IPS-NIHi7 (cell line): Measurements from ENCODE around the gene LRRC51.

Experiments
- DNase-seq: peaks from one replicate; pipeline ENCODE4 v3.0.0; 2012; ENCODE audit warnings: mixed read lengths; ENCODE audit errors: extremely low spot score

Gene LRRC51

DNA sequence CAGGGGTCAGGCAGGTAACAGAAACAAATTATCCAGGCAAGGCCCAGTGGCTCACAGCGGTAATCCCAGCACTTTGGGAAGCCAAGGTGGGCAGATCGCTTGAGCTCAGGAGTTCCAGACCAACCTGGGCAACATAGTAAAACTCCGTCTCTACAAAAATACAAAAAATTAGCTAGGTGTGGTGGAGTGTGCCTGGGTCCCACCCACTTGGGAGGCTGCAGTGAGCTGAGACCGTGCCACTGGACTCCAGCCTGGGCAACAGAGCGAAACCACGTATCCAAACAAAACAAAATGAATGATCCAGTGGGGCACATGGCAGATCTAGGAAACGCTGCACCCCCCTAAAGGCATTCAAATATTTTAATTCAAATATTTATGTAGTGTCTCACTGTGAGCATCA is 10.2 kb upstream of the LRRC51 start:
- no peak for DNase-seq

DNA sequence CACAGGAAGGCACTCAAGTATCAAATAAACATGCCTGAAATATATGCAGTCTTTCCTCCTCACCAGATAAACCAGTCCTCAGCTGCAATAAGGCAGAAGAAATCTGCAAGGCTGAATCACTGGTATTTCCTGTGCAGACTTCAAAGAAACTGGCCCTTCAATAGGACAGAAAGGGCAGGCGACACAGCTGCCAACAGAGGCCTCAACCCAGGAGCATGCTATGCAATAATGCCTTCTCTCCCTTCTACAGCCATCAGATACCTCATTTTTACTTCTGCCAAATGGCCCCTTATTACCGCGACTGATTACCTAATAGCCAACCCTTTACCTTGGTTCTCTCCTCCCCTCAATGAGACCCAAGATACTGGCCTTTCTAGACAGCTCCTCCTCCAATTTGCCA is 8.3 kb upstream of the LRRC51 start:
- no peak for DNase-seq

DNA sequence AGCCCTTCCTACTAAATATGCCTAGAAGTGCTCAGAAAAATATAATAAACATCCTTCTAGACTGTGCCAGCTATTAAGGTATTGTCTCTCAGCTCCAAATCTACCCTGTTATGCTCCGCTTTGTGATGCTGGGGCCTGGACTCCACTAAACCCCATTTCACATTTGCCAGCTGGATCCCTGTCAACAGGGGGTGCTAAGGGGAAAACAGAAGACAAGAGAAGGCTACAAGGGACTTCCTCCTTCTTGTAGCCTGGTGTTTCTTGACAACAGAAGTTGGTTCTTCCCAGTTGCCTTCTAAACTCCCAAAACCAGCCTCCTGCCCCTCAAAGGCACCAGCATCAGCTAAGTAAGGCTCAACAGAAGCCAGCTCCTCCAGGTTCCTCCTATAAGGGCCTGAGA is 5.5 kb upstream of the LRRC51 start:
- no peak for DNase-seq

DNA sequence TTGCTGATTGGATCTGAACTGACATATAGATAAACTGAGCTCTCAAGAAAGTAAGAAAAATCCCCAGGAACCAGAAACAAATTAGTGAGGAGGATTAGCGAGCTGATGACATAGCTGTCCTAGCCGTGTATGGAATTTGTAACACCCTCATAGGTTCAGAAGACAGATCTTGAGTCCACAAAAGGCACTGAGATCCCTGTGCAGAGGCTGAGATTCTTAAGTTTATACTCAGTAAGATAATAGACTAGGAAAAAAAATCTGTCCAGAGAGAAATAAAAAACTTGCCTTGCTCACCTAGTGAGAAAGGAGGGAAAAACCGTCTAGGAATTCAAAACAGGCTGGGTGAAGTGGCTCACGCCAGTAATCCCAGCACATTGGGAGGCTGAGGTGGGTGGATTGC is 4.9 kb upstream of the LRRC51 start:
- no peak for DNase-seq

DNA sequence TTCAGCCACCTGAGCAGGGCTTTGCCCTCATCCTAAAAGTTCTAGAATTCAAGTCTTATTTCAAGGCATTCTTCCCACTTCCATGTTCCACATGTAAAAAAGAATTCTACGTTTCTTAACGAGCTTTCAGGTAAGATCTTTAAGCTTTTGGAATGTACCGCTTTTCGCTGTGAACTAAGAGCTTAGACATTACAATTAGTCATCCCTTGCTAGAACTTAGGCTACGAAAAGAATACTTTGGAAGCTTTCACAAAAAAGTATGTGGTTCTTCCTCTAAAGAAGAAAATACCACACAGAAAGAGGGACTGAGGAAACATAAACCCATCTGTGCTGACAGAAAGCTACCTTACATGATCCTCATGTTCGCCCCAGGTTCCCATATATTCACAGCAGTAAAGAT is 2.2 kb upstream of the LRRC51 start:
- DNase-seq = no peak

DNA sequence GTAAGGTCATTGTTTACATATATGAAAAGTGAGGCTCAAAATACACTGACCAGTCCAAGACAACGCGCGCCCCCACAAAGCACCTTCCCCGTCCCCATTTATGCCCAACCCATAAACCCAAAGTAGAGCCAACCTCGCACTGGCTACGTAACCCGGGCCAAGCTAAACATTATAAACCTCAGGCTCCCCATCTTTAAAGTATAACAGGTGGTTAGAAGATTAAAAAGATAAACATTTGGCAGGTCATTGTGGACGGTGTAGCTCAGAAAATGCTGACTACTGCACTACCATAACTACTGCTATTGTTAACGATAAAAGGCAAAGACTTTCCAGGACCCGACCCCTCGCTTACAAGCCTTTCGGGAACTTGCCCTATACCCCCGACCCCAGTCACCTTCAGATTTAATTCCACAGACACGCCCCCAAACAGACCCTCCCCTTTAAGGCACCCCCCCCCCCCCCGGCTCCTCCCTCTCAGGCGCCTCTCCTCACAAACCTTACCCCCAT is 778 bp upstream of the LRRC51 start:
- peak; percentile 54 for DNase-seq

DNA sequence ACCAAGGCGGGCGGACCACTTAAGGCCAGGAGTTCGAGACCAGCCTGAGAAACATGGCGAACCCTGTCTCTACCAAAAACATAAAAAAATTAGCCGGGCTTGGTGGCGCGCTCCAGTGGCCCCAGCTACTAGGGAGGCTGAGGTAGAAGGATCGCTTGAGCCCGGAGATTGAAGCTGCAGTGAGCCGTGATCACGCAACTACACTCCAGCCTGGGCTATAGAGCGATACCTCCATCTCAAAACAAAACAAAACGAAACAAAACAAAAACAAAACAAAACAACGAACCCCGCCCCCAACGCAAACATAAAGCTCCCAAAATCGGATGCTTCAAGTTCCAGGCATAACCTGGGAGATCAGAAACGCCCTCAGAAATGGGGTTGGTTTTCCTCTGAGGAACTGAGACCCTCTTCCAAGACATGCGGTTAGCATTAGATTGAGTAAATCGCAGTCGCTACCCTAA is 564 bp downstream of the LRRC51 start:
- DNase-seq = no peak

DNA sequence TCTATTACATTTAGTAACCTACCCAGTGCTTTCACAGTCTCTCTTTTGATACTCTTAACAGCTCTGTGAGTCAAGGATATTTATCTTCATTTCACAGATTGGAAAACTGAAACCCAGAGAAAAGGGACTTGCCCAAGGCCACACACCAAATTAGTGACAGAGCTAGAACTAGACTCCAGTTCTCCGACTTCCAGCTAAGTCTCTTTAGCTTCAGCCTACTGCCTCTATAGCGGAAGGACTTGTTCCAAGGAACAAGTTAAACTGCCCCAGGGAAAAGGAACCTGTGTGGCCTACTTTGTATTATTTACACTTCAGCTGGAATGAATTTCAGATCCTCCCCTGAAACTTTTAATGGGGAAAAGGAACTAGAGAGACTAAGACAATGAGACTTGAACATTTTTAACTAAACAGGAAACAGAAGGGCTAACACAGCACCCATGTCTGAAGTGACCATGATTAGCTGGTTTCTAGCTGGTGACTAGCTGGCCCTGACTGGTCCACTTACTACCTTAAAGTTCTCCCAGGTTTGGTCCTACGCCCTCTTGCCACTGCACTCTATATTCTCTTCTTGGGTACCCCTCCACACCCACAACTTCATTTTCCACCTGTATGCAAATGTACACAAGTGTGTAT is 1.3 kb downstream of the LRRC51 start:
- no peak for DNase-seq

DNA sequence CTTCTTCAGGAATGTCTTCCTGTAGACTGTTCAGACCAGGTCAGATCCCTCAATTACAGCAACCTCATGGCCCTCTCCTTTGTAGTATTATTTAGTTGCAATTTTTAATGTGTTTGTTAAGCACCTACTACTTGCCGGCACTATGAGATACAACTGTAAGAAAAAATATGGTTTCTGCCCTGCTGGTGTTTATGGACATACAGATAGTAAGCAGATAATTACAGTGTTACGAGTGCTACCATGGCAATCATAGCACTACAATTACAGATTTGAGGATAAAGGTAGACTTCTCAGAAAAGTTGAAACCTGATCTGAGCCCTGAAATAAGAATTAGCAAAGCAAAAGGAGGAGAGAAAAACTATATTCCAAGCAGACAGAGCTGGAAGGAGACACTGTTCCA is 2.8 kb downstream of the LRRC51 start:
- DNase-seq = no peak

DNA sequence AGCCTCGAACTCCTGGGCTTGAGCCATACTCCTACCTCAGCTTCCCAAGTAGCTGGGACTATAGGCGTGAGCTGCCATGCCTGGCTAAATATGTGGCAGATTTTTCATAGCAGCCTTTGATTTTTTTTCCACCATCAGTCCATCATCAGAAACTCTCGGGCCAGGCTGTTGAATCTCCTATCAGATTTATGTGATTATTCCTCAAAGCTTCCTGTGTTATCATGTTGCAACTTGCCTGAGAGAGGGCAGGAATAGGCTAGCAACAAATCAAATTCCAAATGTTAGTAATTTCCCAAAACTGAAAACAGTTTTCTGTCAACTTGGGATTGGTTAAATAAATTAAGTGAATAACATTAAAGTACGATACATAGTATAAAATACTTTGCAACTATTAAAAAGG is 3.4 kb downstream of the LRRC51 start:
- DNase-seq = no peak

DNA sequence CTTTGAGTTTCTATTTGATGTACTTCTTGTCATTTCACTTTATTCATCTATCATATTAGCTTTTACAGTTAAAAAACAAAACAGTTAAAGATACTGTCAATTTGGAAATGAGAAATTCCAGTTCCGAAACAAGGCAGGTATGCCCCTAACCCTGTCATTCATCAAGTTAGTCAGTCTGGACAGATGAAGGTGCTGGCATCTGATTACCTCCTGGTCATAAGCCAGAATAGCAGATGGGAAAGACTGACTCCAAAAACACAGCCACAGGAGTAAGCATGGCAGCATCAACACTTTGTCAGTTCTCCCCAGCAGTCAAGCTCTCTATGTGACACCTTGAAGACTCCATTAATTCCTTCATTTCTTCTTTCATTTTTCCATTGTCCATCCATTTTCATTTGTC is 4.3 kb downstream of the LRRC51 start:
- no peak for DNase-seq

DNA sequence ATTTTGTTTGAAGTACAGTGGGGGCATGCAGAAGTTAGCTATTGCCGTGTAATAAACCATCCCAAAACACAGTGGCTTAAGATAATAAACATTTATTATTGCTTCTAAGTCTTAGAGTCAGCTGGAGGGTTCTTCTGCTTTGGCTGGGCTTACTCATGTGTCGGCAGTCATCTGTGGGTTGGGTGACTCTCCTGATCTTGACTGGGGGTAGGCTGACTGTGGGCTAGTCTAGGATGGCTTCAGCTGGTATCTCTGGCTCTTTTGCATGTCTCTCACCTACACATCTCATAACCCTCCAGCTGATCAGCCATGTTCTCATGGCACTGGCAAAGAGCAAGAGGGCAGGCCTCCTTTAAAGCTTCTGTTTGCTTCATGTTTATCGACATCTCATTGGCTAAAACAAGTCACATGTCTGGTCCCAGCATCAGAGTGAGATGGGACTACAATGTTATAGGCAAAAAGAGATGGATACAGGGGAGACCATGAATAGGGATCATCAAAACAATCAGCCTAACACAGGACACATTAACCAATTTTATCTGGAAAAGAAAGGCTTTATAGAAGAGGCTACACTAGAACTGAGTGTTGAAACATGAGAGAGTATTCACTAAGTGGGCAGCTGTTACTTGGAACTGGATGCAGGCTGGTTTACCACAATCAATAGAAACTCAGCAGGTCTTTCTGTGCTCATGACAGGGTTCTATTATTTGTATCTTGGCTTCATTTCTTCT is 5.1 kb downstream of the LRRC51 start:
- DNase-seq = no peak

DNA sequence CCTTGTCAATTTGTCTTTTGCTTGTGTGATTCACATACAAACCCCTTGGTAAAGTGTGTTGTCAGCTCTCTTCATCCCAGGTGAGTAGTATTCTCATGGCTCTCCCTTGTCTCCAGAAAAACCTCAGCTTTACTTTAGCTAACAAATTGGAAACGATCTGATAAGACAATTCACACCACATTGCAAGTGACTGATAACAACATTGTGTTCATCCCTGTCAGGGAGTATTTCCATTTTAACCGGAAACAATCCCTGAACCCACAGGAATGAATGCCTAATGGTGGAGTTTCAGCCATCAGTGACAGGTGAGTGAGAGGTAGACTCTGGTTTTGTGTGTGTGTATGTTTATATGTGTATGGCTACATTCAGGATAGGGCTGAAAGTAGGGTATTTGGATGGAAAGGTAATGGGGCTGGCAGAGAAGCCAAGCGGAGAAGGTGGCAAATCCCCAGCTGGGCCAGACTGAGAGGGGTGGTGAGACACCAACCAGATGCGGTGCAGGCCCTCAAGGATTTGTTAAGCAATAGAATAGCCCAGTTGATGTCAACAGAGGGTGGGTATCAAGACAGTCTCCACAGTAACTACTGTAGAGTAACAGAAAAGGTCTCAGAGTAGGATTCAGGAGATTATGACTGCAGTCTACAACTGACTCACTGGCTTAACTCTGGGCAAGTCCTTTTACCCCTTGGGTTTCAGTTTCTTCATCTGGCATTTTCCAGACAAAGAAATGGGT is 7.6 kb downstream of the LRRC51 start:
- no peak for DNase-seq

DNA sequence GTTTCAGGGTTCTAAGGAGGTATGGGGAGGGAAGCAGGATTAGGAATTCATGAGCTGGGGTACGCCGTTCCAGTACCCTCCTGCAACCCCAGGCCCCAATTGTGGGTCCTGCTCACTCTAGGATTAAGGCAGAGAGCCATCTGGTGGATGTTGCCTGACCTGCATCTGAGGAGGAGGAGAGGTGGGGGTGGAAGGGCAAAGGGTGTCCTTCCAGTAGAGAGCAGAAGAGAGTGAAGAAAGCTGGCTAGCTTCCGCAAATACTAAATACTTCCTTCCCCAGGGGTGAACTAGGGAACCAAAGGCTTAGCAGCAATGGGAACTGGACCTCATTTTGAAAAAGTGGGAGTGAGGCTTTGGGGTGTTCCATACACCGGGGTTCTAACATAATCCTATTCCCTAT is 10.6 kb downstream of the LRRC51 start:
- peak; percentile 88 for DNase-seq

DNA sequence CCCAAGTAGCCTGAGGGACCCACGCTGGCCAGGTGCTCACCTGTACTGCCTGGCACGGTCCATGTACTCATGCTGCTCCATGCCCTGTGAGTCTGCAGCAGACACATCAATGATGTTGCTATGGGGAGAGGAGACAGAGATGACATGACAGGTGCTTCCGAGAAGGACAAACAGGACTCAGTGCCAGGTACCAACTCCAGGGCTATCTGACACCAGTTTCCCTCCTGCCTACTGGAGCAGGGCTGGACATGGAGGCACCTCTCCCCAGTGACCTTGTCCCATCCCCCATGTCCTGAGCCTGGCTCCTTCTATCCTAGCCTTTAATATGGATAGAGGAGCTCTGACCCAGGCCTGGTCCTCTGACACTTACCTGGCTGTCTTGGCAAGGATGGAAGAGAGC is 18.1 kb downstream of the LRRC51 start:
- no peak for DNase-seq

DNA sequence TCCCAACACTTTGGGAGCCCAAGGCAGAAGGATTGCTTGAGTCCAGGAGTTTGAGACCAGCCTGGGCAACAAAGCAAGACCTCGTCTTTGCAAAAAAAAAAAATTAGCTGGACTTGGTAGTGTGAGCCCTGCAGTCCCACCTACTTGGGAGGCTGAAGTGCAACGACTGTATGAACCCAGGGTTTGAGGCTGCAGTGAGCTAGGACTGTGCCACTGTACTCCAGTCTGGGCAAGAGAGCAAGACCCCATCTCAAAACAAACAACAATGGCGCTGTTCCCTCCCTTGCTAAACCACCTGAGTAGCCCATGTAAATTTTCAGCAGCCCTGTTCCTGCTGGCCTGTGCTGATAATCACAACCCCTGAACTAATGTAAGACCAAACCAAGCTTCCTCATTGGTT is 19.4 kb downstream of the LRRC51 start:
- DNase-seq = no peak

DNA sequence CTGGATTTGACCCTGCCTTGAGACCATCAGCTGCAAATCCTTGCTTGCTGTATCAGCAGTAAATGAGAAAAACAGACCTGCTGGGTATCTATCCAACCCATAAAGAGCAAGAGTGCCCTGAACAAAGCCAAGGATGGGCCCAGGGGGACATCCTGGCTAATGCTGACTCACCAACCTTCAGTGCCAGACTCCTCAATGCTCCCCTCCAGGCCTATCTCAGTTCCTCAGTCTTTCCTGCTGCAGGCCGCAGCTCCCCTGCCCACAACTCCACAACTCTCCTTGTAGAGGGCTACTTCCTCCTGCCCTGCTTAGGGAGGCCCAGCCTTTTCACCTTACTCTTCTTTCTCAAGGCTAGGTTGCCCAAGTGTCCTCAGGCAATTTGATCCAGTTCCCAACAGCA is 19.8 kb downstream of the LRRC51 start:
- no peak for DNase-seq

DNA sequence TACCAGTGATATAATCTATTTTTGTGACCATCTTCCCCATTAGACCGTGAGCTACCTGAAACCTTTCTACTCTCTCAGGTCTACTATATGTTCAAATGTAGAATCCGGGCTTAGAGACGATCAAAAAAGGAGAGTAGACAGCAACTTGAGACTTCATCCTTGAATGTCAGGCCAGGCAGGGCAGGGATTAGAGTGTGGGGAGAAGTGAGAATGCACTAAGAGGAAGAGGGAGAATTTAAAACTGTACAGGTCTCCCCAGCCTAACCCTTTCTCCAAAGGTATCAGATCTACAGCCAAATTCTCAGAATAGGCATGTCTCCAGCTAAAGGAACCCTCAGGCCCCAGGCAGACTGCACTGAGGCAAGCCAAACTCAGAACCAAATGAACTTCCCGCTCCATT is 21.5 kb downstream of the LRRC51 start:
- no peak for DNase-seq

DNA sequence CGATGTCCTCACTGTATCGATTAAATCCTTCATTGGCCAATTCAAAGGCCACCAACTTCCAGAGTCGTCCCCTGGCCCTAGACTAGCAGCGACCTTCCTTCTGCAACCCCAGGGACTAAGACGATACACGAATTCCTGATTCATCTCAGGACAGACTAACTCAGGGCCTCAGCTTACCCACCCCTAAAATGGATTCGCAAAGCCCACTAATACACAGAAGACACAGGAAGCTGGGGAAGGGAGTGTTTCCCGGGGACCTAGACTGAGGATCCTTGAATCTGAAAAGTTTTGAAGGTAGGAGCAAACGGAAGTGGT is 21.9 kb downstream of the LRRC51 start:
- DNase-seq = no peak

DNA sequence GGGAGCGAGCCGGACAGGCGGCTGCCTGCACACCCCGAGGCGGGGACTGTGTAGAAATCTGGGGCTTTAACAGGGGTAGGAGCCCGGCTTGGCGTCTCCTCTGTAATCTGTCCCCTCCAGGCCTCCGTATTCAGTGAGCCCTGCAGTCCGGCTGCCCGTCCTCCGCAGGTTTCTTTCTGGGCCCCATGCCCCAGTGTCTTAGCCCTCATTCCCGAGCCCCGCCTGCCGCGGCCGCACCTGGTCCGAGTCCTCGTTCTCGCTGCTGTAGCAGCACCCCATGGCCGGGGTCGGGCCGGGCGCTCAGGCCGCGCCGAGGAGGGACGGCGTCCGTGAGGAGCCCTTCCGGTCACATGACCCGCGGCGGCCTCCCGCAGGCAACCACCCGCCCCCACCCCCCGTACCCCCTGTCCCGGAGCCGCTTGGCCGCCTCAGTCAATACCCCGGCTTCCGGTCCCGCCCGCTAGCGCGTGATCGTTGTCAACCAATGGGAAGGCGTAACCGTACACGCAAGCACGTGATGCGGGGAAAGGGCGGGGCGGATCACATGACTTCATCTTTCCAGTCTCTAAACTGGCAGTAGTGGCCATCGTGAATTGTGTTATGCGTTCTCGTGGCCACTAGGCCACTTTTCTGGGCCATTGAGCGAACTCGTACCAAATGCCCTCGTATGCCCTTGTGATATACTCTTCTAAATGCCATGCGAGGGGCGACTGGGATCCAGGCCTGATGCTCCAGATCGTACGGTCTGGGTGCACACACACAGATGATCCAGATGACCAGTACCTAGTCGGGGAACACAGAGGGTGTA is 22.5 kb downstream of the LRRC51 start, which contains the start of gene LAMTOR1:
Gene LAMTOR1, minus strand, starts transcription at position 352 of the 808 bp plus-strand sequence. Its CDS starts 73 bp downstream, at position 279.
- peak; percentile 97 for DNase-seq

DNA sequence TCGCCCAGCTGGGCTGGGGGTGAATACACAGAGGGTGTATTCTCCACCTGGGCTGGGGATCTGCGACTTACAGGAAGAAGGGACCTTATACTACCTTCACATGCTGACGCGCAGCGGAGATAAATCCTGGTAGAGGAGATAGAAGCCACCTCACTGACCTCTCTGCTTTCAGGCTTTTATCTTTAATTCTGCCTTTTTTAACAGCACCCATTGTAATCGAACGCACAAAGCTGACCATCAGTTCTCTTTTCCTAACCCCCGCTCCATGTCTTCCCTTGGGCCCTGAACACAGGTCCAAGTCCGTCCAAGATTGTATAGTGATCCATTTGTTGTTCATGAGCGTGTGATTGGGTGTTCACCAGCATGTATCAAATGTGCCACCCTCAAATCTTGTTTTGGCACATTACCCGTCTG is 23.1 kb downstream of the LRRC51 start:
- no peak for DNase-seq

DNA sequence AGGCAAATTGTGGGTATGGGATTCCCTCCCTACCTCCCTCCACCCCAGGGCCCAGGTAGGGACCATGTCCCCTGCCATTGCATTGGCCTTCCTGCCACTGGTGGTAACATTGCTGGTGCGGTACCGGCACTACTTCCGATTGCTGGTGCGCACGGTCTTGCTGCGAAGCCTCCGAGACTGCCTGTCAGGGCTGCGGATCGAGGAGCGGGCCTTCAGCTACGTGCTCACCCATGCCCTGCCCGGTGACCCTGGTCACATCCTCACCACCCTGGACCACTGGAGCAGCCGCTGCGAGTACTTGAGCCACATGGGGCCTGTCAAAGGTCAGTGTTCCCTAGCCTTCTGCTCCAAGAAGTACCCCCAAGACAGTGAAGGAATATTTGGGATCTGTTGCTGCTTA is 25.2 kb downstream of the LRRC51 start, which contains the start of gene TOMT:
Gene TOMT, plus strand, starts transcription at position 37 of the 400 bp plus-strand sequence. Its CDS starts 28 bp downstream, at position 65.
- no peak for DNase-seq
